Measurements from ENCODE around the gene EPO. TPM values are rescaled to one million over a fixed set of nuclear protein-coding genes. Genes with fewer than 3 reads are reported as not detected.

The EPO gene
- total and polyA plus RNA-seq, 4 experiments from 2014 or later, result not detected

Other genes starting within 250 kb of the EPO start
- gene TSC22D4, start 241.3 kb upstream of the EPO start, total RNA-seq, result 100 to 1,000 TPM; 144 to 154 TPM
- 10 to 100 TPM; 30.0 to 34.5 TPM for gene TSC22D4, start 241.3 kb upstream of the EPO start, polyA plus RNA-seq
- gene NYAP1, start 236.5 kb upstream of the EPO start, total RNA-seq, result under 1 TPM; 0.38 to 0.58 TPM
- gene NYAP1, start 236.5 kb upstream of the EPO start, polyA plus RNA-seq, result not detected
- gene AGFG2, start 181.3 kb upstream of the EPO start, total RNA-seq, result 10 to 100 TPM; 56.6 to 58.3 TPM
- gene AGFG2, start 181.3 kb upstream of the EPO start, polyA plus RNA-seq, result 10 to 100 TPM; 19.7 to 35.6 TPM
- 100 to 1,000 TPM; 119 to 126 TPM for gene SAP25, start 146.6 kb upstream of the EPO start, total RNA-seq
- gene SAP25, start 146.6 kb upstream of the EPO start, polyA plus RNA-seq, result under 1 TPM in 1 of 2 donors, not detected in 1; 0.72 TPM
- 100 to 1,000 TPM; 392 to 412 TPM for gene LRCH4, start 134.3 kb upstream of the EPO start, total RNA-seq
- 100 to 1,000 TPM; 119 to 167 TPM for gene LRCH4, start 134.3 kb upstream of the EPO start, polyA plus RNA-seq
- 1 to 10 TPM; 1.6 to 2.1 TPM for gene FBXO24, start 134.1 kb upstream of the EPO start, total RNA-seq
- gene FBXO24, start 134.1 kb upstream of the EPO start, polyA plus RNA-seq, result under 1 TPM; 0.36 to 0.77 TPM
- gene PCOLCE, start 118.1 kb upstream of the EPO start, total RNA-seq, result 10 to 100 TPM in 1 of 2 experiments, 1 to 10 TPM in 1; 7.2 to 10.6 TPM
- gene PCOLCE, start 118.1 kb upstream of the EPO start, polyA plus RNA-seq, result 1 to 10 TPM; 1.3 to 1.6 TPM
- gene MOSPD3, start 107.9 kb upstream of the EPO start, total RNA-seq, result 10 to 100 TPM; 13.4 to 15.6 TPM
- gene MOSPD3, start 107.9 kb upstream of the EPO start, polyA plus RNA-seq, result 10 to 100 TPM; 24.6 to 32.1 TPM
- 1 to 10 TPM; 5.4 to 6.2 TPM for gene TFR2, start 78.9 kb upstream of the EPO start, total RNA-seq
- gene TFR2, start 78.9 kb upstream of the EPO start, polyA plus RNA-seq, result 1 to 10 TPM in 1 of 2 donors, under 1 TPM in 1; 0.75 to 2.8 TPM
- not detected for gene ACTL6B, start 64.0 kb upstream of the EPO start, total RNA-seq
- gene ACTL6B, start 64.0 kb upstream of the EPO start, polyA plus RNA-seq, result not detected
- gene GNB2, start 46.7 kb upstream of the EPO start, total RNA-seq, result 100 to 1,000 TPM; 138 to 144 TPM
- gene GNB2, start 46.7 kb upstream of the EPO start, polyA plus RNA-seq, result 10 to 100 TPM; 48.3 to 60.7 TPM
- gene GIGYF1, start 26.2 kb upstream of the EPO start, total RNA-seq, result 100 to 1,000 TPM; 116 to 118 TPM
- gene GIGYF1, start 26.2 kb upstream of the EPO start, polyA plus RNA-seq, result 1 to 10 TPM in 1 of 2 donors, under 1 TPM in 1; 0.19 to 3.1 TPM
- gene POP7, start 14.3 kb upstream of the EPO start, total RNA-seq, result 10 to 100 TPM; 14.6 to 16.0 TPM
- 10 to 100 TPM; 43.7 to 49.9 TPM for gene POP7, start 14.3 kb upstream of the EPO start, polyA plus RNA-seq
- gene ZAN, start 13.1 kb downstream of the EPO start, total RNA-seq, result not detected
- gene ZAN, start 13.1 kb downstream of the EPO start, polyA plus RNA-seq, result not detected
- 1 to 10 TPM; 3.3 to 5.2 TPM for gene EPHB4, start 107.1 kb downstream of the EPO start, total RNA-seq
- gene EPHB4, start 107.1 kb downstream of the EPO start, polyA plus RNA-seq, result under 1 TPM in 1 of 2 donors, not detected in 1; 0.08 TPM
- gene SLC12A9, start 132.2 kb downstream of the EPO start, total RNA-seq, result 10 to 100 TPM; 63.7 to 64.6 TPM
- 1 to 10 TPM; 7.0 to 9.1 TPM for gene SLC12A9, start 132.2 kb downstream of the EPO start, polyA plus RNA-seq
- 1 to 10 TPM; 7.6 to 9.4 TPM for gene TRIP6, start 146.9 kb downstream of the EPO start, total RNA-seq
- 1 to 10 TPM; 2.7 to 4.9 TPM for gene TRIP6, start 146.9 kb downstream of the EPO start, polyA plus RNA-seq
- 100 to 1,000 TPM; 264 to 272 TPM for gene SRRT, start 154.6 kb downstream of the EPO start, total RNA-seq
- 10 to 100 TPM; 37.8 to 86.5 TPM for gene SRRT, start 154.6 kb downstream of the EPO start, polyA plus RNA-seq
- 10 to 100 TPM; 10.1 to 11.0 TPM for gene UFSP1, start 169.2 kb downstream of the EPO start, total RNA-seq
- 1 to 10 TPM in 1 of 2 donors, under 1 TPM in 1; 0.34 to 2.6 TPM for gene UFSP1, start 169.2 kb downstream of the EPO start, polyA plus RNA-seq
- not detected for gene ACHE, start 175.4 kb downstream of the EPO start, total RNA-seq
- not detected for gene ACHE, start 175.4 kb downstream of the EPO start, polyA plus RNA-seq
- not detected for gene MUC3A, start 229.1 kb downstream of the EPO start, total RNA-seq
- not detected for gene MUC3A, start 229.1 kb downstream of the EPO start, polyA plus RNA-seq
- gene MUC12, start 249.1 kb downstream of the EPO start, total RNA-seq, result not detected
- gene MUC12, start 249.1 kb downstream of the EPO start, polyA plus RNA-seq, result under 1 TPM in 1 of 2 donors, not detected in 1; 0.45 TPM

All from CD4-positive, alpha-beta memory T cell (primary cell).